Measurements from ENCODE around the gene TGFBR3.

DNA sequence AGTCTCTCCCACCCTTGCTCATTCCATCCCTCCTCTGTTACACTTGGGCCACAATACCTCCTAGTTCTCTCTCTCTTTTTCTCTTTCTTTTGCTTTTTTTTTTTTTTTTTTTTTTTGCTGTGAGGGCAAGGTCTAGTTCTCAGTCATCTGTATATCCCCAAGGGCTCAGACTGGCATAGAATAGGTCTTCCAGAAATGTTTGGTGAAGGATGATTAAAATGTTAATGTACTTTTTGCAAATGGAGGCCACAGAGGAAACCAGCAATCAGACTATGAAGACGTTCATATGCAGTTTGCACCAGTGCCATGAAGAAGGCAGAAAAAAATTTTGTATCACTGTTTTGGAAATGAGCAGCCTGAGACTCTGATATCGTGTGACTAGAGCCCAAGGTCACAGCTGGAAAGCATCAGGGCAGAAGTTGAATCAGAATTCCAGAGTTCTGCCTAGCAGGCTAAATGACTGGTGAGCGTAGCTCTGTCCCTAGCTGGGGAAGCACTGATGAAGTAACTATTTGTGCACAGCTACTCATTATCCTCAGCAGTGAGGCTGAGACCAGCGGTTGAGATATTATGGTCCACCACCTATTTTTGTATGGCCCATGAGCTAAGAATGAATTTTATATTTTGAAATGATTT lies 186.5 kb downstream of the TGFBR3 start:
- TF ChIP-seq, protein P1, sequence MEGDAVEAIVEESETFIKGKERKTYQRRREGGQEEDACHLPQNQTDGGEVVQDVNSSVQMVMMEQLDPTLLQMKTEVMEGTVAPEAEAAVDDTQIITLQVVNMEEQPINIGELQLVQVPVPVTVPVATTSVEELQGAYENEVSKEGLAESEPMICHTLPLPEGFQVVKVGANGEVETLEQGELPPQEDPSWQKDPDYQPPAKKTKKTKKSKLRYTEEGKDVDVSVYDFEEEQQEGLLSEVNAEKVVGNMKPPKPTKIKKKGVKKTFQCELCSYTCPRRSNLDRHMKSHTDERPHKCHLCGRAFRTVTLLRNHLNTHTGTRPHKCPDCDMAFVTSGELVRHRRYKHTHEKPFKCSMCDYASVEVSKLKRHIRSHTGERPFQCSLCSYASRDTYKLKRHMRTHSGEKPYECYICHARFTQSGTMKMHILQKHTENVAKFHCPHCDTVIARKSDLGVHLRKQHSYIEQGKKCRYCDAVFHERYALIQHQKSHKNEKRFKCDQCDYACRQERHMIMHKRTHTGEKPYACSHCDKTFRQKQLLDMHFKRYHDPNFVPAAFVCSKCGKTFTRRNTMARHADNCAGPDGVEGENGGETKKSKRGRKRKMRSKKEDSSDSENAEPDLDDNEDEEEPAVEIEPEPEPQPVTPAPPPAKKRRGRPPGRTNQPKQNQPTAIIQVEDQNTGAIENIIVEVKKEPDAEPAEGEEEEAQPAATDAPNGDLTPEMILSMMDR (IDR thresholded peaks at IDR 0.05) = no peak
- TF ChIP-seq POLR2AphosphoS5 (IDR thresholded peaks at IDR 0.05; ENCODE audit: low read depth, low read length) (no peak), SIN3A (IDR thresholded peaks at IDR 0.05; ENCODE audit: borderline replicate concordance, insufficient read depth, low read depth, low read length) (no peak), TCF7L2 (IDR thresholded peaks at IDR 0.05; ENCODE audit: low read depth, low read length) (no peak)
- TF ChIP-seq, protein P2, sequence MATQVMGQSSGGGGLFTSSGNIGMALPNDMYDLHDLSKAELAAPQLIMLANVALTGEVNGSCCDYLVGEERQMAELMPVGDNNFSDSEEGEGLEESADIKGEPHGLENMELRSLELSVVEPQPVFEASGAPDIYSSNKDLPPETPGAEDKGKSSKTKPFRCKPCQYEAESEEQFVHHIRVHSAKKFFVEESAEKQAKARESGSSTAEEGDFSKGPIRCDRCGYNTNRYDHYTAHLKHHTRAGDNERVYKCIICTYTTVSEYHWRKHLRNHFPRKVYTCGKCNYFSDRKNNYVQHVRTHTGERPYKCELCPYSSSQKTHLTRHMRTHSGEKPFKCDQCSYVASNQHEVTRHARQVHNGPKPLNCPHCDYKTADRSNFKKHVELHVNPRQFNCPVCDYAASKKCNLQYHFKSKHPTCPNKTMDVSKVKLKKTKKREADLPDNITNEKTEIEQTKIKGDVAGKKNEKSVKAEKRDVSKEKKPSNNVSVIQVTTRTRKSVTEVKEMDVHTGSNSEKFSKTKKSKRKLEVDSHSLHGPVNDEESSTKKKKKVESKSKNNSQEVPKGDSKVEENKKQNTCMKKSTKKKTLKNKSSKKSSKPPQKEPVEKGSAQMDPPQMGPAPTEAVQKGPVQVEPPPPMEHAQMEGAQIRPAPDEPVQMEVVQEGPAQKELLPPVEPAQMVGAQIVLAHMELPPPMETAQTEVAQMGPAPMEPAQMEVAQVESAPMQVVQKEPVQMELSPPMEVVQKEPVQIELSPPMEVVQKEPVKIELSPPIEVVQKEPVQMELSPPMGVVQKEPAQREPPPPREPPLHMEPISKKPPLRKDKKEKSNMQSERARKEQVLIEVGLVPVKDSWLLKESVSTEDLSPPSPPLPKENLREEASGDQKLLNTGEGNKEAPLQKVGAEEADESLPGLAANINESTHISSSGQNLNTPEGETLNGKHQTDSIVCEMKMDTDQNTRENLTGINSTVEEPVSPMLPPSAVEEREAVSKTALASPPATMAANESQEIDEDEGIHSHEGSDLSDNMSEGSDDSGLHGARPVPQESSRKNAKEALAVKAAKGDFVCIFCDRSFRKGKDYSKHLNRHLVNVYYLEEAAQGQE (IDR thresholded peaks at IDR 0.05; ENCODE audit: insufficient read depth in 1 of 2, low read depth in 2 of 2, low read length in 1 of 2) = no peak

All from Panc1 (cell line).